HG03565 (cell line): ENCODE measurements around the gene PRSS8.
A peak's percentile ranks its signal among the peaks of the same experiment; 100 is the strongest.
"Not testable (repeated sequence)": the region's sequence is repeated elsewhere in the genome, so short reads cannot be mapped to it uniquely, and the experiment has no call there.

ENCODE experiments used
- ATAC-seq: cut with Tn5 transposase; IDR thresholded peaks from one replicate; pipeline ENCODE4 v1.9.1; 2021; ENCODE audit warnings: mild to moderate bottlenecking, moderate library complexity; ENCODE audit not compliant: unreplicated experiment

PRSS8 gene

GRCh38 chr16:31145398-31145990, 10.0 kb upstream of the PRSS8 start:
- no peak for ATAC-seq

GRCh38 chr16:31144418-31144817, 8.9 kb upstream of the PRSS8 start:
- ATAC-seq = not testable (repeated sequence)

GRCh38 chr16:31143694-31144148, 8.2 kb upstream of the PRSS8 start:
- ATAC-seq = no peak

DNA sequence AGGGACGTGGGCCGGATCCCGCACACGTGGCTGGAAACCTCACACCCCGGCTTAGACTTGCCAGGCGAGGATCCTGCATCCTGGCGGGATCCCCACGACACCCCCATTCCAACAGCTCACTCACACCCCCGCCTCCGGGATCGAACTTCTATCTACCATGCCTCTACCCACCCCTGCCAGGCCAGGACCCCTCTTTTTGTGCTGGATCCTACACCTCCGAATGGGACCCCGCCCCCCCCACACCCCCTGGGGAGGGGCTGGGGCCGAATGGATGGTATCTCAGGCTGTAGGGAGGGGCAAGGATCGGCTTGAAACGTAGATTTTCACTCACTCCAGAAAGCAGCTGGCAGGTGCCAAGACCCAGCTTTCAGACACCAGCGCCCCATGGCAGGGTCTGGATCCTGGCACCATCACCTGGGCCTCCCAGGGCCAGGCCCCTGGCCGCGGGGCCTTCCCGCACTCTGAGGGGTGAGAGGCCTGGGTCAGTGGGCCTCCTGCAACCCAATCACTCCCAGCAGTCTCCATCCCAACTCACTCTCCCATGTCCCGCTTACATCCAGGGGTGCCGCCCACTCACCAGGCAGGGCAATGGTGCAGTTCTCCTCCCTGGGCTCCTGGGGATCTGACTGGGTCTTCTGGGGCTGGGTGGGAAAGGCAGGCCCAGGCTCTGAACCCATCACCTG, 7.6 kb upstream of the PRSS8 start:
- no peak for ATAC-seq

DNA sequence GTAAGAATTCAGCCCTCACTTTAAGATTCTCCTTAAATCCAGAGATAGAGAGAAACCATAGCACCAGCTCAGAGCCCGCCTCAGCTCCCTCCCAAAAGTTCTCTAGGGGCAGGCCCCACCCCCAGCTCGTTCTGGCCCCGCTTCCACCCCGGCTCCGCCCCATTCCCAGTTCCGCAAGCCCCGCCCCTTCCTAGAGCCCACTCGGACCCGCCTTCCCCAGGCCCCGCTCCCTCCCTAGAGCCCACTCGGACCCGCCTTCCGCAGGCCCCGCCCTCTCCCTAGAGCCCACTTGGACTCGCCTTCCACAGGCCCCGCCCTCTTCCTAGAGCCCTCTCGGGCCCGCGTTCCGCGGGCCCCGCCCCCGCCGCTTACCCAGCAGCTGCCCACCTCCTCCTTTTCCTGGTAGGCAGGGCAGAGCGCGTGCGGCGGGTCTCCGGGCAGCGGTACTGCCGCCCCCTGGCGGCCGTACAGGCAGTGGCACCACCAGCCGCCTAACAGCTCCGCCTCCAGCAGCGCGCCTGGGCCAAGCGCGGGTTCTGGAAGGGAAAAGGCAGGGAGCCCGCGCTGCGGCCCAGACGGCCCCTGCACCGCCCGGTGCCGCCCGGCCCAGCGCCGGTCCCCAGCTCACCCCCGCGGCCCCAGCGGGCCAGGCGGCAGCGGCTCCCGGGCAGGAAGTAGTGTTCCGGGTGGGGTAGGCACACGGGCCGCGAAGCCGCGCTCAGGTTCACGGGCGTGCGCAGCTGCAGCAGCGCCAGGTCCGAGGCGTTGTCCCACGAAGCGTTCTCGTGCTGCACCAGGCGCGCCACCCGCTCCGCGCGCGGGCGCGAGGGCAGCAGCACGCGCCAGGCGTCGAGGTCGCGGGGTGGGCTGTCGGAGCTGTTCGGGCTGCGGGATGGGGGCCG, 6.8 kb upstream of the PRSS8 start:
- ATAC-seq = peak; percentile 82

DNA sequence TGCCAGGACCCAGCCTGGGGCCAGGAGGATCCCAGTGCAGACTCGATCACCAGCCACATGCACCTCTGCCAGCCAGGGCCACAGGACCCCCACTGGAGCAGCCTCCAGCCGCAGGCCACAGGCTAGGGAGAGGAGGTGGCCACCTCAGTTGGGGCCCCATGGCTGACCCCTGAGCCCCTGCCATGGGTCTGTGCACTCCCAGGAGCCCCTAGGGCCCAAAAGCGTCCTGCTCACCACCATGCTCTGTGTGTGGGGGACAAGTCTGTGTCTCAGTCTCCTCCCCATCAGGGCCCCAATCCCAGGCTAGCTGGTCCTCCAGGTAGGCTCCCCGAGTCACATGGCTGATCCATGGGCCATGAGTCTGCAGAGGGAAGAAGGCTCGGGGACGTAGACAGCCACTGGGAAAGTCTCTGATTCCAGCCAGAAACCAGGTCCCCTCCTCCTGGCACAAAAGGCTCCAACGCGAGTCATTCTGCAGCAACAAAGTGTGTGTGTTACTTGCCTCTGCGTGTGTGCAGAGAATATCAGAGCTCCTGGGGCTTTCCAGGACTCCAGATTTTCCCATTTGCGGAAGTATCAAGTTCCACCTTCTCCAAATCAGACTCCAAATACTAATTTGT, 6.1 kb upstream of the PRSS8 start:
- no peak for ATAC-seq

DNA sequence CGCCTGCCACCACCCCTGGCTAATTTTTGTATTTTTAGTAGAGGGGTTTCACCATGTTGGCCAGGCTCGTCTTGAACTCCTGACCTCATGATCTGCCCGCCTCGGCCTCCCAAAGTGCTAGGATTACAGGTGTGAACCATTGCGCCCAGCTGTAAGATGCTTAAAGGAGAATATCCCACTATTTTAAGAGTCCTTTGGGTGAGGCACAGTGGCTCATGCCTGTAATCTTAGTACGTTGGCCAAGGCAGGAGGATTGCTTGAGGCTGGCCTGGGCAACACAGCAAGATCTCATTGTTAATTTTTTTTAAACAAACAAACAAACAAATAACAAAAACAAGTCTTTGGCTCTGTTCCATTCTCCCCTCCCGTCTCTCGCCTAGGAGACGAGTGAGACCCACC, 5.5 kb upstream of the PRSS8 start:
- ATAC-seq = not testable (repeated sequence)

DNA sequence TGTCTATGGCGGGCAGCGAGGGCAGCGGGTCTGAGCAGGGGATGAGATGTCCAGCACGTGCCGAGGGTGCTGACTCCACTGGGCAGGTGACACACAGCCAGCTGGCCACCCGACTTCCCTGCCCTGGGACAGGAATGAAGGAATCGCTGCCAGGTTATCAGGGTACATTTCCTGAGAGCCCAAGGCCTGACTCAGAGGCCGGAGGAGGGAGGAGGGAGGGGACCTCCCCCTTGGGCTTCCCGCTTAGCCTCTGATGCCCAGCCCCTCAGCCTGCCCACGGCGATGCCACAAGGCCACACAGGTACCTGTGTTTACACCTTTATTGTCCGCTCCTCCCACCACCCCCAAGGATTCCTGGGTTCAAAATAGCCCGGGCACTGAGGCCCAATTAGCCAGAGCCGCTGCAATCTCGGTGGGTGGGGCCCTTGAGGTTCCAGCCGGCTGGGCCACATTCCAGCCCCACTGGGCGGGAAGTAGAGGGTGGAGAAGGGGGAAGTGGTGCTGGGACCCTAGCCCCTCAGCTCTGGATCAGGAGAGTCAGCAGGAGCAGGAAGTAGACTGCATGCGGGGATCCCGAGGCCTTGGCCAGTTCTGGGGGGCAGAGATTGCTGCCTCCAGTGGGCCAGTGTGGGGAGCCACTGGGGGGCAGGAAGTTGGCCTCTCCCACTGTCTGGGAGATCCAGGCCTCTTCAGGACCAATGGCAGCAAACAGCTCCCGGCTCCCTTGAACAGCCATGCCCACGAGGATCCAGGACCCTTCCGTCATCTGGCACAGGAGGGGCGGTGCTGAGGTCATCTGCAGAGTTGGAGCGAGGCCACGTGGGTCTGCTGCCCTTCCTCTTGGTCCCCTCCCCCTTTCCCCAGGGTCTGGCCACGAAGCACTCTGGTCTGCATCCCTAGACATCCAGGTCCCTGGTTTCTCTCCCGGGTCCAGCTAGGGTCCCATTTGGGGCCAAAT, 3.4 kb upstream of the PRSS8 start:
- no peak for ATAC-seq

- not testable (repeated sequence) for ATAC-seq
These were observed 1.4 kb upstream of the PRSS8 start for GRCh38 chr16:31136822-31137499.

DNA sequence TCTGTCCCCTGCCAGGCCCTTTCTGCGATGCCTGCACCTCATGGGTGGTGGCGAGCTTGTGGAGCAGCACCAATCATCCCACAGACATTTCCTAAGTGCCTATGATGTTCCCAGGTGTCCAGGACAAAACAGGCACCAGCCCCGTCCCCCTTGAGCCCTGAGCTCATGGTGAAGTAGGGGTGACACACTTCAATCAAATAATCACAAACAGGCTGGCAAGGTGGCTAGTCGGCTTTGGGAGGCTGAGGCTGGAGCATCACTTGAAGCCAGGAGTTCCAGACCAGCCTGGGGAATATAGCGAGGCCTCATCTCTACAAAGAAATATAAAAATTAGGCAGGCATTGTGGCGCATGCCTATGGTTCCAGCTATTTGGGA, 748 bp upstream of the PRSS8 start:
- ATAC-seq = no peak

DNA sequence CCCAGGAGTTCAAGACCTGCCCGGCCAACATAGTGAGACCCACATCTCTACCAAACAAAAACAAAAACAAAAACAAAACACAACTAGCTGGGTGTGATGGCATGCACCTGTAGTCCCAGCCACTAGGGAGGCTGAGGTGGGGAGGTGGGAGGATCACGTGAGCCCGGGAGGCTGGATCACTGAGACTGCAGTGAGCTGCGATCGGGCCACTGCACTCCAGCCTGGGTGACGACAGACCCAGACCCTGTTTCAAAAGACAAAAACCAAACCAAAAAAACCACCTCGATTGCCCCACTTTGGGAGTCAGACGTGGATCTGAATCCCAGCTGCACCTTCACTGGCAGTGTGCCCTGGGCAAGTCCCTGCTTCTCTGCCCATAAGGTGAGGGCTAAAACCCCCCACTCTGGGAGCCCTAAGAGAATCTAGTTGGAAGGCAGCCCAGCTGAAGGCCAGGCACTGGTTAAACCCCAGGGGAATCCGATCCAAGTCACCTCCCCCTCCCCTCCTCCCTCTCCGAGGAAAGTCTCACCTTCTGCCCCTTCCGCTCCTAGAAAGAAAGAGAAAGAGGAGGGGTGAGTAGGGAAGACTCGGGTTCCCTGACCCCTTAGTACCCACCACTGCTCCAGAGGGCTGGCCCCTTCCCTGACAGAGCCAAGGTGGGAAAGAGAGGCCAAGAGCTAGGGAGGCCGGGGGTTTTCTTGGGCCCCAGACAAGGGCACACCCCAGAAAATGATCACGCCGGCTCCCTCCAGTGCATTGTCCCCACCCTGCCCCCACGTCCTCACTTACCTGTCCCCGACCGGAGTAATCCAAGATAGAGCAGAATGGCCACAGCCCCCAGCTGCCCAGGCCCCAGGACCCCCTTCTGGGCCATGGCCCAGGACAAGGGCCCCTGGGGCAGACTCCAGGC, 647 bp downstream of the PRSS8 start:
- ATAC-seq = no peak

DNA sequence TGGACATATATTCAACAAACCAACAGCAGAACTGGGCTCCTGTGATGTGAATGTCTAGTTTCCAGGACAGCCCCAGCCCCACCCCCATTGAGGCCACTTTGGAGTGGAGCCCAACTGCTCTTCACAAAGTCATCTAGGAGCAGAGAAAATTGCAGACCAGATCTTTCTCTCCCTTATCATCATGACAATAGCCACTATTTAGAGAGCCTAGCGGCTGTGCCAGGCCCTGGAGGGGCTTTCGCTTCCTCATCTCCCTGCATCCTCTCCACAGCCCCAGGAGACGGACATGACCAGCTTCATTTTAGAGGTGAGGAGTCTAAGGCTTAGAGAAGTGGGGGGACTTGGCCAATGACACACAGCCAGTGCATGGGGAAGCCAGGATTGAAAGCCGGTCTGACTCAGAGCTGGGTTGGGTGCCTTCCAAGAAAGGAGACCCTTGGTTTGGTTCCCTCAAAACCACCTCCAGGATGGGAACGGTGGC, 1.4 kb downstream of the PRSS8 start:
- no peak for ATAC-seq

DNA sequence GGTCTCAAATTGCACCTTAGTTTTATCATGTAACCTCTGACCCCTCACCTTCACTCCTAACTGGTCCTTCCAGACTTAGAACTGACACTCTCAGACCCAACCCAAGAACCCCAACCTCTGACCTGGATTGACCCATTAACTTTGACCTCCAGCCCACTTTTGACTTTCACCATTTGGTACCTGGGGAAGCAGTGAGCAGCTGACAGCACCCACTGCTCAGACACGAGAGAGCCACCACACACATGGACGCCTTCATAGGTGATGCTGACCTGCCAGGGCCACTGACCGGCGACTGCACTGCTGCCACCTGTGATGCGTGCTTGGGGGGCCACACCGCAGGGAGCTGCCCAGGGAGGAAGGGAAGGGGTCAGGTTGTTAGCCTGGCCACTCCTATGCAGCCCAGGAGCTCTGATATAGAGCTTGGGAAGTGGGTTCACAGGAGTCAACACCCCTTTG, 2.5 kb downstream of the PRSS8 start:
- ATAC-seq = no peak

DNA sequence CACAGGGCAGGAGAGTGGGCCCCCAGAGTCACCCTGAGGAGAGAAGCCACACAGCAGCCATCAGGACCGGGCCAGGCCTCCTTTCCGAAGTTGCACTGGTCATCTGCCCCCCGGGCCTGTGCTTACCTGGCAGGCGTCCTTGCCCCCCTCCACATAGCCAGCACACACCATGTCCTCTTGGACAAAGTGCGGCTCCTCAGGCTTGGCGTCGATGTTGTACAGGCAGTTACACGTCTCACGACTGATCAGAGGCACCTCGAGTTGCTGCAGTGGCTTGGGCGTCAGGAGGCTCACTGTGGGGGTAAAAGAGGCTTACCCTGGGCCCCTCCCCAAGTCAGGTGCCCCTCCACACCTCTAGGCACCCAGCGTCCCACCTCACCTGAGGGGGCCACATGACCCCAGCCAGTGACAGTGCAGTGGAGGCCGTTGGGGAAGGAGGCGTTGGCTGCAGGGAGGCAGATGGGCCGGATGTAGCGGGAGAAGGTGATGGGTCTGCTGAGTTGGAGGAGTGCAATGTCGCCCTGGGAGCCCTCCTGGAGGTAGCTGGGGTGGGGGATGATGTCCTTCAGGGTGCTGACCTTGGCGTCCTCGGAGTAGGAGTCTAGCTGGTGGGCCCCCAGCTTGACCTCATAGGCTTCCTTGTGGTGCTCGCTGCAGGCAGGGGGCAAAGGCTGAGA, 3.1 kb downstream of the PRSS8 start:
- ATAC-seq = no peak

GRCh38 chr16:31131841-31132271, 3.7 kb downstream of the PRSS8 start:
- no peak for ATAC-seq

- ATAC-seq = no peak
These were observed 4.1 kb downstream of the PRSS8 start for GRCh38 chr16:31131416-31131815.

- ATAC-seq = no peak
These were observed 4.6 kb downstream of the PRSS8 start for GRCh38 chr16:31130899-31131298.
